ENCODE data around the gene MRPS22. TPM values are rescaled to one million over a fixed set of nuclear protein-coding genes. Genes with fewer than 3 reads are reported as not detected.

MRPS22 gene
- total and polyA plus RNA-seq, 2 of the 8 experiments (the other 6 are each of a cell fraction or from before 2014, with no cell fraction given) = 28.3 to 45.8 TPM

DNA sequence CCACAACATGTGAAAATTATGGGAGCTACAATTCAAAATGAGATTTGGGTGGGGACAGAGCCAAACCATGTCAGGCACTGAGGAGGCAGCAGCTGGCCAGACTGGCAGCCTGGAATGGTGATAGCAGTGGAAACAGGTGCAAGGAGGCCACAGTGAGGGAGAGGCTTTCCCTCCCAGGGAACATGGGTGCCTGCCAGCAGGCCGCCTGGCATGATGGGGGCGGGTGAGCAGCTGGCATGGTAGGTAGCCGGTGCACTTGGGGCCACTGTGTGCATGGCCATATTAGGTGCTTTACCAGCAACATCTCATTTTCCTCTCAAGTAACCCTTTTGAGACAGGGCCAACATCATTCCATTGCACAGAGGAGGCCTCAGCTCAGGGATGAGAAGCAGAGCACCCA, 18.3 kb upstream of the MRPS22 start (continued):
- TF ChIP-seq, protein P1, sequence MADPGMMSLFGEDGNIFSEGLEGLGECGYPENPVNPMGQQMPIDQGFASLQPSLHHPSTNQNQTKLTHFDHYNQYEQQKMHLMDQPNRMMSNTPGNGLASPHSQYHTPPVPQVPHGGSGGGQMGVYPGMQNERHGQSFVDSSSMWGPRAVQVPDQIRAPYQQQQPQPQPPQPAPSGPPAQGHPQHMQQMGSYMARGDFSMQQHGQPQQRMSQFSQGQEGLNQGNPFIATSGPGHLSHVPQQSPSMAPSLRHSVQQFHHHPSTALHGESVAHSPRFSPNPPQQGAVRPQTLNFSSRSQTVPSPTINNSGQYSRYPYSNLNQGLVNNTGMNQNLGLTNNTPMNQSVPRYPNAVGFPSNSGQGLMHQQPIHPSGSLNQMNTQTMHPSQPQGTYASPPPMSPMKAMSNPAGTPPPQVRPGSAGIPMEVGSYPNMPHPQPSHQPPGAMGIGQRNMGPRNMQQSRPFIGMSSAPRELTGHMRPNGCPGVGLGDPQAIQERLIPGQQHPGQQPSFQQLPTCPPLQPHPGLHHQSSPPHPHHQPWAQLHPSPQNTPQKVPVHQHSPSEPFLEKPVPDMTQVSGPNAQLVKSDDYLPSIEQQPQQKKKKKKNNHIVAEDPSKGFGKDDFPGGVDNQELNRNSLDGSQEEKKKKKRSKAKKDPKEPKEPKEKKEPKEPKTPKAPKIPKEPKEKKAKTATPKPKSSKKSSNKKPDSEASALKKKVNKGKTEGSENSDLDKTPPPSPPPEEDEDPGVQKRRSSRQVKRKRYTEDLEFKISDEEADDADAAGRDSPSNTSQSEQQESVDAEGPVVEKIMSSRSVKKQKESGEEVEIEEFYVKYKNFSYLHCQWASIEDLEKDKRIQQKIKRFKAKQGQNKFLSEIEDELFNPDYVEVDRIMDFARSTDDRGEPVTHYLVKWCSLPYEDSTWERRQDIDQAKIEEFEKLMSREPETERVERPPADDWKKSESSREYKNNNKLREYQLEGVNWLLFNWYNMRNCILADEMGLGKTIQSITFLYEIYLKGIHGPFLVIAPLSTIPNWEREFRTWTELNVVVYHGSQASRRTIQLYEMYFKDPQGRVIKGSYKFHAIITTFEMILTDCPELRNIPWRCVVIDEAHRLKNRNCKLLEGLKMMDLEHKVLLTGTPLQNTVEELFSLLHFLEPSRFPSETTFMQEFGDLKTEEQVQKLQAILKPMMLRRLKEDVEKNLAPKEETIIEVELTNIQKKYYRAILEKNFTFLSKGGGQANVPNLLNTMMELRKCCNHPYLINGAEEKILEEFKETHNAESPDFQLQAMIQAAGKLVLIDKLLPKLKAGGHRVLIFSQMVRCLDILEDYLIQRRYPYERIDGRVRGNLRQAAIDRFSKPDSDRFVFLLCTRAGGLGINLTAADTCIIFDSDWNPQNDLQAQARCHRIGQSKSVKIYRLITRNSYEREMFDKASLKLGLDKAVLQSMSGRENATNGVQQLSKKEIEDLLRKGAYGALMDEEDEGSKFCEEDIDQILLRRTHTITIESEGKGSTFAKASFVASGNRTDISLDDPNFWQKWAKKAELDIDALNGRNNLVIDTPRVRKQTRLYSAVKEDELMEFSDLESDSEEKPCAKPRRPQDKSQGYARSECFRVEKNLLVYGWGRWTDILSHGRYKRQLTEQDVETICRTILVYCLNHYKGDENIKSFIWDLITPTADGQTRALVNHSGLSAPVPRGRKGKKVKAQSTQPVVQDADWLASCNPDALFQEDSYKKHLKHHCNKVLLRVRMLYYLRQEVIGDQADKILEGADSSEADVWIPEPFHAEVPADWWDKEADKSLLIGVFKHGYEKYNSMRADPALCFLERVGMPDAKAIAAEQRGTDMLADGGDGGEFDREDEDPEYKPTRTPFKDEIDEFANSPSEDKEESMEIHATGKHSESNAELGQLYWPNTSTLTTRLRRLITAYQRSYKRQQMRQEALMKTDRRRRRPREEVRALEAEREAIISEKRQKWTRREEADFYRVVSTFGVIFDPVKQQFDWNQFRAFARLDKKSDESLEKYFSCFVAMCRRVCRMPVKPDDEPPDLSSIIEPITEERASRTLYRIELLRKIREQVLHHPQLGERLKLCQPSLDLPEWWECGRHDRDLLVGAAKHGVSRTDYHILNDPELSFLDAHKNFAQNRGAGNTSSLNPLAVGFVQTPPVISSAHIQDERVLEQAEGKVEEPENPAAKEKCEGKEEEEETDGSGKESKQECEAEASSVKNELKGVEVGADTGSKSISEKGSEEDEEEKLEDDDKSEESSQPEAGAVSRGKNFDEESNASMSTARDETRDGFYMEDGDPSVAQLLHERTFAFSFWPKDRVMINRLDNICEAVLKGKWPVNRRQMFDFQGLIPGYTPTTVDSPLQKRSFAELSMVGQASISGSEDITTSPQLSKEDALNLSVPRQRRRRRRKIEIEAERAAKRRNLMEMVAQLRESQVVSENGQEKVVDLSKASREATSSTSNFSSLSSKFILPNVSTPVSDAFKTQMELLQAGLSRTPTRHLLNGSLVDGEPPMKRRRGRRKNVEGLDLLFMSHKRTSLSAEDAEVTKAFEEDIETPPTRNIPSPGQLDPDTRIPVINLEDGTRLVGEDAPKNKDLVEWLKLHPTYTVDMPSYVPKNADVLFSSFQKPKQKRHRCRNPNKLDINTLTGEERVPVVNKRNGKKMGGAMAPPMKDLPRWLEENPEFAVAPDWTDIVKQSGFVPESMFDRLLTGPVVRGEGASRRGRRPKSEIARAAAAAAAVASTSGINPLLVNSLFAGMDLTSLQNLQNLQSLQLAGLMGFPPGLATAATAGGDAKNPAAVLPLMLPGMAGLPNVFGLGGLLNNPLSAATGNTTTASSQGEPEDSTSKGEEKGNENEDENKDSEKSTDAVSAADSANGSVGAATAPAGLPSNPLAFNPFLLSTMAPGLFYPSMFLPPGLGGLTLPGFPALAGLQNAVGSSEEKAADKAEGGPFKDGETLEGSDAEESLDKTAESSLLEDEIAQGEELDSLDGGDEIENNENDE (IDR thresholded peaks at IDR 0.05; ENCODE audit: insufficient replicate concordance, low read length) = no peak
- TF ChIP-seq, protein P2, sequence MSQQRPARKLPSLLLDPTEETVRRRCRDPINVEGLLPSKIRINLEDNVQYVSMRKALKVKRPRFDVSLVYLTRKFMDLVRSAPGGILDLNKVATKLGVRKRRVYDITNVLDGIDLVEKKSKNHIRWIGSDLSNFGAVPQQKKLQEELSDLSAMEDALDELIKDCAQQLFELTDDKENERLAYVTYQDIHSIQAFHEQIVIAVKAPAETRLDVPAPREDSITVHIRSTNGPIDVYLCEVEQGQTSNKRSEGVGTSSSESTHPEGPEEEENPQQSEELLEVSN (IDR thresholded peaks at IDR 0.05) = no peak
- no peak for TF ChIP-seq SP4 (IDR thresholded peaks at IDR 0.05; ENCODE audit: low read length)

Measured in H1 (cell line).